HUDEP-2 (cell line): Measurements from ENCODE around the gene MRPL16.
"Not testable (repeated sequence)": the region's sequence is repeated elsewhere in the genome, so short reads cannot be mapped to it uniquely, and the experiment has no call there.

Experiments
- DNase-seq, 76 experiments: peaks; one replicate each; lab custom pipeline; 2025; ENCODE audit not compliant: unreplicated experiment in 76 of 76; lab: John Stamatoyannopoulos, UW

Gene MRPL16

GRCh38 chr11:59810189-59810910 is at the start of gene MRPL16:
MRPL16 (minus strand) TSS chr11:59810778; CDS start chr11:59810658, 120 bp downstream.
- peak in 75 of 76 experiments; percentile 27 to 94 (median 84) for DNase-seq

DNA sequence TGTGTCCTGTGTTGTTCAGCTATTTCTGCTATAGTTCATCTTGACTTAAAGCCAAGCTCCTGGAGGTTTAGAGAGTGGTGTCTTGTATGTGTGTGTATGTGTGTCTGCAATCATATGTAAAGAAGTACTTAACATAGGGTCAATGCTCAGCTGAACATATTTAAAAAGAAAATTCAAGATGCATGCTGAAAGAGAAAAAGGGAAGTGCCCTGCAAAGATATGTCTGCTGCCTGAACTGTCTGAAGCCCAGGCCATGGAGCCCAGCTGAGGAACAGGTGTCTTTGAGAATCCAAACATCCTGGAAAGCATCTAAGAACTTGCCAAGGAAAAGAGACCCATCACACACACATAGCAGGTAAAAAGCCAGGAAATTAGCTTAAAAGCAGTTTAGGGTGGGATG is 49.1 kb upstream of the MRPL16 start:
- no peak for DNase-seq

- peak in 54 of 76 experiments; percentile 4 to 89 (median 66) for DNase-seq
Measured at GRCh38 chr11:59857439-59858434, 47.2 kb upstream of the MRPL16 start.

DNA sequence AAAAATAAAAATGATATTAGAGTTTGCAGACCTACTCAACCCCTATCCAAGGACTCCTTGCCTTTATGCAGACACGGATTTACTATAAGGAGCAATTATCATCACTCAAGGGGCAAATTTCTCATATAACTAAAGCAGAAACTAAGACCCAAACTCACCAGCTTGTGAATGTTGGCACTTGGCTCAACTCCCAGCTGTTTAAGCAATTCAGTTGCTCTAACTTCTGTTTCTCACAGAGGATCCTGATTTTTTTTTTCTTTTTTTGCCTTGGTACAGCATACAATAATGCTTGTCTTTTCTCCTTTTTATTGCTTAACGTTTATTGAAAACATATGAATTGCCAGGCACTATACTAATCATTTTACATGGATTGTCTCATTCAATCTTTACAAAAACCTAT is 44.3 kb upstream of the MRPL16 start:
- DNase-seq = no peak

GRCh38 chr11:59851416-59851815 is 40.8 kb upstream of the MRPL16 start:
- not testable (repeated sequence) for DNase-seq

- DNase-seq = not testable (repeated sequence)
Measured at GRCh38 chr11:59849551-59849950, 39.0 kb upstream of the MRPL16 start.

GRCh38 chr11:59849129-59849528 is 38.6 kb upstream of the MRPL16 start:
- DNase-seq = no peak

DNA sequence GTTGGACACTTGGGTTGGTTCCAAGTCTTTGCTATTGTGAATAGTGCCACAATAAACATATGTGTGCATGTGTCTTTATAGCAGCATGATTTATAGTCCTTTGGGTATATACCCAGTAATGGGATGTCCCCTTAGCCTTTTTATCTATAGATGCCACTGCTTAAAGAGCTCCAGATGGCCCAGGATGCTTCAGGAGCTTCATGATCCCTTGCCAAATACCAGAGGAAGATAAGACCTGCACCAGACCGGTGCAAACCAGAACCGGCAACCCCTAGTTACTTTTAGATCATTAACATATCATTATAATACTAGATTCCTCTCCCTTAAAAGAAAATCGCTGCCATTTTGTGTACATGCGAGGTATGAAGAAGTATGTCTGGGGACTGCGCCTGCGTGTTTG is 37.9 kb upstream of the MRPL16 start:
- peak in 1 of 76 experiments; percentile 41 for DNase-seq

- DNase-seq = no peak
Measured at GRCh38 chr11:59847626-59848025, 37.0 kb upstream of the MRPL16 start.

GRCh38 chr11:59846556-59846955 is 36.0 kb upstream of the MRPL16 start:
- DNase-seq = no peak

- no peak for DNase-seq
Measured at GRCh38 chr11:59845399-59845798, 34.8 kb upstream of the MRPL16 start, which contains the start of gene CBLIF. CBLIF (minus strand) TSS chr11:59845499; CDS start chr11:59845453, 46 bp downstream.

DNA sequence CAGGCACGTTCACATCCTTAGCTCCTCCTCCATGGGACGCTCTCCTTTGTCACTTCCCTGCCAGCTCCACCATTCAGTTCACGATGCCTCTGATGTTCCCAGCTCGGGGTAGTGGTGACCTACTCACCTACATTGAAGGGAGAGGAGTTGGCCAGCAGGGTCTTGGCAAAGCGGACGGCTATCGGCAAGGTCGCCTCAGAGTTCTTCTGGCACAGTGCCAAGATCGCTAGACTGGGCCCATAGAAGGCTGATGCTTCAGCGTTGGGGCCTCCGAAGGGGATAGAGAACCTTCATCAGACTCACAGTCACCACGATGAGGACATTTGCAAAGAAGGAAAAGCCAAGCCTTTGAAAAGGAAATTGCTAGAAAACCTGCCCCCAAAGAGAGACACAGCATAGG is 31.7 kb upstream of the MRPL16 start:
- no peak for DNase-seq

DNA sequence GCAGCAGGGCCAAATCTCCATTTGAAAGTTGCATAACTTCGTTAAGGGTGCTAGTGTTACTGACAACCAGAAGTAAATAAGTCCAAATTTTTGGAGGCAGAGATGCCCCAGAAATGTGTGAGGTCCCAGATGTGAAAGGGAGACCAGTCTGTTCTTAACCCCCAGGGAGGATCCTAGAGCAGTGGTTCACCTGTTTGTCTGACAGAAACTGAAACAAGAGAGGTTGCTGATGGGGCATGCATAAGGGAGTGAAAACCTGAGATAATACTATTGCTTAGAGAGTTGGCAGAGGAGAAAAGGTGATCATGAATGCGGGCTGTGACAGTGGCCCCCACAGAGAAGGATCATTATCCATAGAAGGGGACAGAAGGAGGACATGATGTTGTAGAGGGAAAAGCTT is 30.9 kb upstream of the MRPL16 start:
- DNase-seq = no peak

GRCh38 chr11:59839615-59840014 is 29.0 kb upstream of the MRPL16 start:
- DNase-seq = no peak

DNA sequence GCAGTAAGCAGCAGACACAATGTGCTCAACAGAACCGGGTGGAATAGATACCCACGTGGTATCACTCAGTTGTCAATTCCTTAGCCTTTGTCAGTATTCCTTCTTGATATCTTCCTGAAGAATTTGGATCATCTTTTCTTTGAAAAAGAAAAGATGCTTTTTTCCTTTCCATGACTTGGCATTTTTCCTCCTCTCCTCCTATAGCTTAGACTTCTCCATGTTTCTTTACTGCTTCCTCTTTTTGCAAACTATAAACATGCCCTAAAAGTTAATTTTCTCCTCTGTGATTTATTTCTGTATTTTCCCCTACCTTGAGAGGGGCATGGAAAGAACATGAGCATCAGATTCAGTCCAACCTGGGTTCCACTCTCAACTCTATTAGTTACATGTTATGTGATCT is 23.0 kb upstream of the MRPL16 start:
- no peak for DNase-seq

DNA sequence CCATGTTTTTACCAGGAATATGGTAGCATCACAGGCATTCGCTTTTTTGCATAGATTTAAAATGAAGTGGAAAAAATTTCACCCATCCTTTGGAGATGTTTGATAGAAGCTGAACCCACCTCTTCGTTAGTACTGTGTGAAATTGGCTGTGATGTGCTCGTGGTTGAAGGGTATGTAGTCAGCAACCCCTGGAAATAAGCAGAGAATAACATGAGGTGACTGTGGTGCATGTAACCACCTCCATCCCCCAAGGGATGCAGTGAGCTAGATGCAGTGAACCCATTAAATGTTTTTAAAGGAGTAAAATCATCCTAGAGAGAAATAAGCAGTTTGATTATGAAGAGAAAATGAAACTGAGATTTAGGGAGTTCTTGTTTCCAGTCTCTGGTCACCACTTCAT is 18.8 kb upstream of the MRPL16 start:
- no peak for DNase-seq

DNA sequence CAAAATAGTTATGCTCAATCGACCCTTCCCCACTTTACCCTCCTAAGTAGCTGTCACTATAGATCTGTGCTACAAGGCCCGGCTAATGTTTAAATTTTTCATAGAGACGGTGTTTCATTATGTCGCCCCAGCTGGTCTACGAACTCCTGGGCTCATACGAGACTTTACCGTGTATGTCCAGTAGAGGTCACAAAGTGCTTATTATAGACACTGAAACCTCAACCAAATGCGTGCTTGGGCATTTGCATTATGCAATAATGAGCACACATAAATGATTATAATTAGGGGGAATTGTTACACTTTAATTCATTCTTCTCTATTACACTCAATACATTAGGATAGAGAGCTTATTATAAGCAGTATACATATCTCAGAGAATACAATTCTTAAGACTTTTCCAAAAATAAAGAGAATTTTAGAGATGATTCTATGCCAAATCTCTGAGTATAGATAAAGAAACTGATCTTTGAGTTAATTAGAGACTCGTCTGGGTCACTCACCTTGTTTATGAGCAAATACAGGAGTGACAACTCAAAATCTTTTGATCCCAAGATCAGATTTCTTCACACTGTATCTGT is 12.5 kb upstream of the MRPL16 start:
- DNase-seq = peak in 67 of 76 experiments; percentile 7 to 86 (median 55)

GRCh38 chr11:59818572-59818971 is 8.0 kb upstream of the MRPL16 start:
- no peak for DNase-seq

DNA sequence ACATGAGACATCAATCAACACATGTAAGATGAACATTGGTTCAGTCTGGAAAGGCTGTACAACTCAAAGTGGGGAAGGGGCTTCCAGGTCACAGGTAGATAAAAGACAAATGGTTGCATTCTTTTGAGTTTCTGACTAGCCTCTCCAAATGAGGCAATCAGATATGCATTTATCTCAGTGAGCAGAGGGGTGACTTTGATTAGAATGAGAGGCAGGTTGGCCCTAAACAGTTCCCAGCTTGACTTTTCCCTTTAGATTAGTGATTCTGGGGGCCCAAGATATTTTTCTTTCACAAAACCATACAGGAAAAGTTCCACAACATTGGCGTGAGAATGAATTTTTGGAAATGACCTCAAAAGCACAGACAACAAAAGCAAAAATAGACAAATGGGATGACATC is 5.9 kb upstream of the MRPL16 start:
- peak in 1 of 76 experiments; percentile 9 for DNase-seq

DNA sequence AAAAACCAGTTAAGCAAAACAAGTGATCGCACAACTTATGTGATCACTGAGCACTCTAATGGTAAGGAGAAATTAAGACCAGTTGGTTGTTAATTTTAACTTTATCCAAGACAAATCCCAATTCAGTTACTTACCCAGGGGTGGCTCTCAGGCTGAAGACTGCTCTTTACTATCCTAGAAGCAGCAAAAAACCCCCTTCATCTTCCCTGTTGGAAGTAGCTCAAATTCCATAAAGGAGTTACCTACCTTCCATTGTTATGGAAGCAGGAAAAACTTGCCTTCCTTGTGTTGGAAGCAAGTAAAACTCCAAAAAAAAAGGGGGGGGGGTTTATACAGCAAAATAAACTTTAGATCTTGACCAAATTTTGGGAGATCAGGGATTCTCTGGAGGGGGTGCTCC is 5.2 kb upstream of the MRPL16 start:
- no peak for DNase-seq

DNA sequence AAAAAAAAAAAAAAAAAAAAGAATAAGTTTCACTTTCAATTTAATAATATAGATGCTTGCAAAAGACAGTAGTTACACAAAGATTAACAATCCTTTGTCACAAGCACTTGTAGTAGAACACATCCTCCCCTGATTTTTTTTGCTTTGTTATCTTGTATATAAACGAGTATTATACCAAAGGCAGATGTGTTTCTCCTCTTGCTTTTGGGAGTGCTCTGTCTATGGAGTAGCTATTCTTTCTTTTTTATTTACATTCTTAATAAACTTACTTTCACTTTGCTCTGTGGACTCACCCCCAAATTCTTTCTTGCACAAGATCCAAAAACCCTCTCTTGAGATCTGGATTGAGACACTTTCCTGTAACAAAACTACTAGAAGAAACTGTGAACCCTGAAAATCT is 3.4 kb upstream of the MRPL16 start:
- DNase-seq = no peak
